Neural cell (in vitro differentiated cells): ENCODE data around the gene PGBD5. TPM values are rescaled to one million over a fixed set of nuclear protein-coding genes. Genes with fewer than 3 reads are reported as not detected.

ENCODE experiments used
- H2AFZ ChIP-seq: fragments of 200-600, 300-800 bp; sonication (generic), shearing (Covaris generic); 2 replicates; pipeline ENCODE4 v1.6.0; 2014; ENCODE audit warnings: low read depth, mild to moderate bottlenecking, antibody characterized with exemption, low read length, moderate library complexity
- H3F3A ChIP-seq: fragments of 200-600 bp; shearing (Covaris generic); 2 replicates; pipeline ENCODE4 v1.6.1; 2016; ENCODE audit warnings: mild to moderate bottlenecking, moderate library complexity, mixed read lengths, antibody characterized with exemption, low read length; ENCODE audit not compliant: insufficient read depth, poor library complexity, severe bottlenecking
- H3K27ac ChIP-seq: fragments of 200-600, 300-800 bp; sonication (generic), shearing (Covaris generic); 2 replicates; pipeline ENCODE4 v1.5.1; 2014; ENCODE audit warnings: mild to moderate bottlenecking, low read length, moderate library complexity
- H3K27me3 ChIP-seq: fragments of 300-800, 200-600 bp; sonication (generic), shearing (Covaris generic); 2 replicates; pipeline ENCODE4 v1.6.0; 2014; ENCODE audit warnings: mild to moderate bottlenecking, low read depth, low read length, moderate library complexity; ENCODE audit not compliant: insufficient read depth
- H3K36me3 ChIP-seq: fragments of 300-800, 200-600 bp; sonication (generic), shearing (Covaris generic); 2 replicates; pipeline ENCODE4 v1.5.1; 2014; ENCODE audit warnings: mild to moderate bottlenecking, antibody characterized with exemption, low read length, moderate library complexity; ENCODE audit not compliant: insufficient read depth
- H3K4me2 ChIP-seq: fragments of 300-800, 200-600 bp; sonication (generic), shearing (Covaris generic); 2 replicates; pipeline ENCODE4 v1.6.0; 2014; ENCODE audit warnings: mild to moderate bottlenecking, low read length
- H3K4me3 ChIP-seq: fragments of 300-800, 200-600 bp; sonication (generic), shearing (Covaris generic); 2 replicates; pipeline ENCODE4 v1.5.1; 2014; ENCODE audit warnings: mild to moderate bottlenecking, low read length, moderate library complexity
- H3K79me2 ChIP-seq: fragments of 200-600 bp; shearing (Covaris generic); replicated peaks from 2 replicates; pipeline ENCODE4 v1.6.0; 2014; ENCODE audit warnings: mild to moderate bottlenecking, low read length, moderate library complexity; ENCODE audit not compliant: insufficient read depth
- H3K9ac ChIP-seq: fragments of 300-800, 200-600 bp; sonication (generic), shearing (Covaris generic); 2 replicates; pipeline ENCODE4 v1.6.1; 2016; ENCODE audit warnings: mild to moderate bottlenecking, low read length, mixed read lengths
- H3K9me2 ChIP-seq: fragments of 200-600 bp; shearing (Covaris generic); 2 replicates; pipeline ENCODE4 v1.6.1; 2016; ENCODE audit warnings: mild to moderate bottlenecking, low read length, mixed read lengths; ENCODE audit not compliant: insufficient read depth
- H3K9me3 ChIP-seq: fragments of 200-600, 300-800 bp; sonication (generic), shearing (Covaris generic); 2 replicates; pipeline ENCODE4 v1.6.1; 2016; ENCODE audit warnings: mild to moderate bottlenecking, mixed run types, low read length, moderate library complexity, mixed read lengths
- H4K20me1 ChIP-seq: fragments of 200-600 bp; shearing (Covaris generic); 2 replicates; pipeline ENCODE4 v1.6.1; 2016; ENCODE audit warnings: mild to moderate bottlenecking, mixed run types; ENCODE audit not compliant: insufficient read depth
- EP300 ChIP-seq: fragments of 450-650 bp; conservative IDR thresholded peaks from 2 replicates; pipeline ENCODE4 v1.6.1; 2014; ENCODE audit warnings: antibody characterized with exemption, mild to moderate bottlenecking, moderate library complexity; ENCODE audit not compliant: poor library complexity, severe bottlenecking
- EZH2 ChIP-seq: fragments of 200-600, 300-800 bp; shearing (Covaris generic), sonication (generic); IDR thresholded peaks from 2 replicates; pipeline ENCODE4 v1.6.1; 2014; ENCODE audit warnings: antibody characterized with exemption, low read length, borderline replicate concordance, mild to moderate bottlenecking; ENCODE audit not compliant: insufficient read depth, poor library complexity, severe bottlenecking
- MXI1 ChIP-seq: fragments of 450-650 bp; conservative IDR thresholded peaks from 2 replicates; pipeline ENCODE4 v1.6.1; 2014; ENCODE audit warnings: antibody characterized with exemption, mild to moderate bottlenecking; ENCODE audit not compliant: poor library complexity, severe bottlenecking
- POLR2AphosphoS5 ChIP-seq: IDR thresholded peaks from 2 replicates; pipeline ENCODE4 v1.6.1; 2012
- SMC3 ChIP-seq: fragments of 450-650 bp; conservative IDR thresholded peaks from 2 replicates; pipeline ENCODE4 v1.6.1; 2014; ENCODE audit warnings: antibody characterized with exemption, mild to moderate bottlenecking, moderate library complexity; ENCODE audit not compliant: poor library complexity
- polyA plus RNA-seq: library from polyadenylated mRNA; depleted of rRNA; stranded (reverse); fragments of >200 nt; gene quantifications from 2 replicates; pipeline ENCODE4 v1.2.3, GENCODE V29; 2014
- TF ChIP-seq, protein P1 (sequence below): fragments of 450-650 bp; IDR thresholded peaks from 2 replicates; pipeline ENCODE4 v1.5.1; 2014; ENCODE audit warnings: antibody characterized with exemption, mild to moderate bottlenecking, moderate library complexity; ENCODE audit not compliant: poor library complexity, severe bottlenecking
- TF ChIP-seq, protein P2 (sequence below): IDR thresholded peaks from 2 replicates; pipeline ENCODE4 v1.6.1; 2012; ENCODE audit warnings: borderline replicate concordance

The PGBD5 gene
- polyA plus RNA-seq, 1 donor from 2014 or later = 16.3 TPM

DNA sequence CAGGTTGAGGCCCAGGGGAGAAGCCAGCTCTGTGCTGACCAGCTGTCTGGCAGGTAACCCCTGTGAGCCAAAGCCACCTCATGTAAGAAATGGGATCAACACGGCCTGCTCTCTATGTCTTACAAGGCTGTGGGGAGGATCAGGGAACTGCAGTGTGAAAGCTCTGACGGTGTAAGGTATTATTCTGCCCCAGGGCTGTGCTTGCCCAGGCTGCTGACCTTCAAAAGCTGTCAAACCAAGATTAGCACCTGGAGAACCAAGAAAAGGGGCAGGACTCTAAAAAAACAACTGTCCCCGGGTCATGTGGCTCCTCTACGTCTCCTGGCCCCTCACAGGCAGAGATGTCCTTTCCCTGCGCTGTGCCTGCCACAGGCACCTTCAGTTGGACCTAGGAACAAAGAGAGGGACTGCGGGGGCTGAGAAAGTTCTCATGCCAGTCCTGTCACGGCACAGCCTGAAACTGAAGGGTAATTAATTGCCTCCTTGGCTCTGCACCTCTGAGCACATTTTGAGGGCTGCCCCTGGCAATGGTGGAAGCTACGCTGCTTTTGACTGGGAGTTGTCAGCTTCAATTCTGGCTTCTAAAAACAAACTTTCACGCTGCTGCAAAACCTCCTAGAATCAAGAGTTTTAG lies 77.6 kb downstream of the PGBD5 start:
- H3K27me3 ChIP-seq = no peaks in the 10 kb centered on the region
- H3K4me3 ChIP-seq = no peak overlapping the region
- H3K9ac ChIP-seq = no peak overlapping the region

DNA sequence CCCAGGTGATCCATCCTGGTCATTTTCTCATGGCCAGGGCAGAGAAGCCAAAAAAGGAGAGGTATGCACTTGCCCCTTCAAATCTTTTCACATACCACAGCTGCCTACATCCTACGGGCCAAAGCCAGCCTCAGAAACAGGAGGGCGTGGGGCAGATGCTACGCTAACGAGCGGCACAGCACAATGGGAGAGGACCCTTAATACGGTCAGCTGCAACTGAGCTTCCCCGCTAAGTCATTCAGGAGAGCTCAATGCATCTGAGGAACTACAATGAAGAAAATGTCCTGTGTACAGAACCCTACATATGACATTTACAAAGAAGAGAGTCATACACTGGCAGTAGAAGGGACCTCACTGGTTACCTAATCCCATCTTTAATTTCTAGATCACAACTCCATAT lies 78.2 kb downstream of the PGBD5 start:
- no peaks in the 10 kb centered on the region for H3K27me3 ChIP-seq
- TF ChIP-seq EP300 (no peak), EZH2 (no peak), MXI1 (no peak)
- TF ChIP-seq, protein P1, sequence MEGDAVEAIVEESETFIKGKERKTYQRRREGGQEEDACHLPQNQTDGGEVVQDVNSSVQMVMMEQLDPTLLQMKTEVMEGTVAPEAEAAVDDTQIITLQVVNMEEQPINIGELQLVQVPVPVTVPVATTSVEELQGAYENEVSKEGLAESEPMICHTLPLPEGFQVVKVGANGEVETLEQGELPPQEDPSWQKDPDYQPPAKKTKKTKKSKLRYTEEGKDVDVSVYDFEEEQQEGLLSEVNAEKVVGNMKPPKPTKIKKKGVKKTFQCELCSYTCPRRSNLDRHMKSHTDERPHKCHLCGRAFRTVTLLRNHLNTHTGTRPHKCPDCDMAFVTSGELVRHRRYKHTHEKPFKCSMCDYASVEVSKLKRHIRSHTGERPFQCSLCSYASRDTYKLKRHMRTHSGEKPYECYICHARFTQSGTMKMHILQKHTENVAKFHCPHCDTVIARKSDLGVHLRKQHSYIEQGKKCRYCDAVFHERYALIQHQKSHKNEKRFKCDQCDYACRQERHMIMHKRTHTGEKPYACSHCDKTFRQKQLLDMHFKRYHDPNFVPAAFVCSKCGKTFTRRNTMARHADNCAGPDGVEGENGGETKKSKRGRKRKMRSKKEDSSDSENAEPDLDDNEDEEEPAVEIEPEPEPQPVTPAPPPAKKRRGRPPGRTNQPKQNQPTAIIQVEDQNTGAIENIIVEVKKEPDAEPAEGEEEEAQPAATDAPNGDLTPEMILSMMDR = no peak
- H4K20me1 ChIP-seq = no peaks in the 10 kb centered on the region
- H3K27ac ChIP-seq = no peak overlapping the region
- H3K9me2 ChIP-seq = no peaks in the 10 kb centered on the region
- H3F3A ChIP-seq = no peaks in the 10 kb centered on the region
- no peaks in the 10 kb centered on the region for H3K79me2 ChIP-seq
- H3K36me3 ChIP-seq = no peaks in the 10 kb centered on the region
- no peak overlapping the region for H3K4me2 ChIP-seq
- no peak overlapping the region for H2AFZ ChIP-seq
- no peak overlapping the region for H3K4me3 ChIP-seq
- no peak overlapping the region for H3K9ac ChIP-seq
- H3K9me3 ChIP-seq = no peaks in the 10 kb centered on the region

More for the DNA sequence above, 77.6 kb downstream of the PGBD5 start:
- H3F3A ChIP-seq = no peaks in the 10 kb centered on the region
- no peaks in the 10 kb centered on the region for H3K9me2 ChIP-seq
- H2AFZ ChIP-seq = no peak overlapping the region
- no peaks in the 10 kb centered on the region for H3K9me3 ChIP-seq
- H3K79me2 ChIP-seq = no peaks in the 10 kb centered on the region
- no peaks in the 10 kb centered on the region for H3K36me3 ChIP-seq
- H4K20me1 ChIP-seq = no peaks in the 10 kb centered on the region
- TF ChIP-seq MXI1 (no peak), SMC3 (no peak), POLR2AphosphoS5 (no peak)
- TF ChIP-seq, protein P1 = no peak
- TF ChIP-seq, protein P2, sequence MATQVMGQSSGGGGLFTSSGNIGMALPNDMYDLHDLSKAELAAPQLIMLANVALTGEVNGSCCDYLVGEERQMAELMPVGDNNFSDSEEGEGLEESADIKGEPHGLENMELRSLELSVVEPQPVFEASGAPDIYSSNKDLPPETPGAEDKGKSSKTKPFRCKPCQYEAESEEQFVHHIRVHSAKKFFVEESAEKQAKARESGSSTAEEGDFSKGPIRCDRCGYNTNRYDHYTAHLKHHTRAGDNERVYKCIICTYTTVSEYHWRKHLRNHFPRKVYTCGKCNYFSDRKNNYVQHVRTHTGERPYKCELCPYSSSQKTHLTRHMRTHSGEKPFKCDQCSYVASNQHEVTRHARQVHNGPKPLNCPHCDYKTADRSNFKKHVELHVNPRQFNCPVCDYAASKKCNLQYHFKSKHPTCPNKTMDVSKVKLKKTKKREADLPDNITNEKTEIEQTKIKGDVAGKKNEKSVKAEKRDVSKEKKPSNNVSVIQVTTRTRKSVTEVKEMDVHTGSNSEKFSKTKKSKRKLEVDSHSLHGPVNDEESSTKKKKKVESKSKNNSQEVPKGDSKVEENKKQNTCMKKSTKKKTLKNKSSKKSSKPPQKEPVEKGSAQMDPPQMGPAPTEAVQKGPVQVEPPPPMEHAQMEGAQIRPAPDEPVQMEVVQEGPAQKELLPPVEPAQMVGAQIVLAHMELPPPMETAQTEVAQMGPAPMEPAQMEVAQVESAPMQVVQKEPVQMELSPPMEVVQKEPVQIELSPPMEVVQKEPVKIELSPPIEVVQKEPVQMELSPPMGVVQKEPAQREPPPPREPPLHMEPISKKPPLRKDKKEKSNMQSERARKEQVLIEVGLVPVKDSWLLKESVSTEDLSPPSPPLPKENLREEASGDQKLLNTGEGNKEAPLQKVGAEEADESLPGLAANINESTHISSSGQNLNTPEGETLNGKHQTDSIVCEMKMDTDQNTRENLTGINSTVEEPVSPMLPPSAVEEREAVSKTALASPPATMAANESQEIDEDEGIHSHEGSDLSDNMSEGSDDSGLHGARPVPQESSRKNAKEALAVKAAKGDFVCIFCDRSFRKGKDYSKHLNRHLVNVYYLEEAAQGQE = no peak
- no peak overlapping the region for H3K27ac ChIP-seq
- H3K4me2 ChIP-seq = no peak overlapping the region
